CD8-positive, alpha-beta memory T cell (primary cell): ENCODE measurements around the gene NDUFA6. TPM values are rescaled to one million over a fixed set of nuclear protein-coding genes. Genes with fewer than 3 reads are reported as not detected.
"Not testable (repeated sequence)": the region's sequence is repeated elsewhere in the genome, so short reads cannot be mapped to it uniquely, and the experiment has no call there.

Experiments
- CTCF ChIA-PET: fragments of 350-600 bp; sonication (Branson Sonifier 250); formaldehyde crosslinking; loops from one replicate; lab custom pipeline; 2021; ENCODE audit warnings: antibody characterized with exemption; lab: Charles Lee
- POLR2A ChIA-PET: fragments of 350-600 bp; sonication (Branson Sonifier 250); formaldehyde crosslinking; loops from one replicate; lab custom pipeline; 2021; ENCODE audit warnings: antibody characterized with exemption; lab: Charles Lee
- DNase-seq, 5 donors: peaks; one replicate each; pipeline versions ENCODE4 v3.0.0 to v3.0.0-alpha.2; 2020 to 2022; ENCODE audit warnings: mixed read lengths in 1 of 5
- H3K27ac ChIP-seq: one replicate; pipeline ENCODE4 v1.7.0; 2013; ENCODE audit warnings: low read depth, mild to moderate bottlenecking, low read length, moderate library complexity
- H3K27me3 ChIP-seq: 2 replicates; pipeline ENCODE4 v1.7.0; 2013; ENCODE audit warnings: low read length, mild to moderate bottlenecking; ENCODE audit not compliant: insufficient read depth, poor library complexity, severe bottlenecking
- H3K36me3 ChIP-seq: 2 replicates; pipeline ENCODE4 v1.7.0; 2013; ENCODE audit warnings: mild to moderate bottlenecking, low read length, moderate library complexity; ENCODE audit not compliant: insufficient read depth
- H3K4me1 ChIP-seq: 2 replicates; pipeline ENCODE4 v1.7.0; 2013; ENCODE audit warnings: mild to moderate bottlenecking, low read length, moderate library complexity; ENCODE audit not compliant: insufficient read depth
- H3K4me3 ChIP-seq: 2 replicates; pipeline ENCODE4 v1.7.0; 2013; ENCODE audit warnings: mild to moderate bottlenecking, low read length
- H3K9me3 ChIP-seq: 2 replicates; pipeline ENCODE4 v1.7.0; 2013; ENCODE audit warnings: mild to moderate bottlenecking, low read length
- H3K27ac Mint-ChIP-seq, 8 donors: one replicate each; pipeline ENCODE4 v1.8.0; 2020 to 2021; ENCODE audit warnings: mixed read lengths in 8 of 8, mild to moderate bottlenecking in 6 of 8, inconsistent platforms in 3 of 8, moderate library complexity in 3 of 8
- H3K27me3 Mint-ChIP-seq, 2 donors: one replicate each; pipeline ENCODE4 v1.8.0; 2020 to 2021; ENCODE audit warnings: mixed read lengths in 2 of 2, mild to moderate bottlenecking in 1 of 2, moderate library complexity in 1 of 2
- H3K36me3 Mint-ChIP-seq, 3 donors: one replicate each; pipeline ENCODE4 v1.8.0; 2020 to 2021; ENCODE audit warnings: mixed read lengths in 3 of 3, inconsistent platforms in 1 of 3, mild to moderate bottlenecking in 1 of 3
- H3K4me1 Mint-ChIP-seq, 3 donors: one replicate each; pipeline ENCODE4 v1.8.0; 2020 to 2021; ENCODE audit warnings: mixed read lengths in 3 of 3, inconsistent platforms in 1 of 3, mild to moderate bottlenecking in 1 of 3
- H3K4me3 Mint-ChIP-seq, 7 donors: one replicate each; pipeline ENCODE4 v1.8.0; 2020 to 2021; ENCODE audit warnings: mixed read lengths in 7 of 7, mild to moderate bottlenecking in 6 of 7, moderate library complexity in 4 of 7, inconsistent platforms in 2 of 7
- H3K9me3 Mint-ChIP-seq, 5 donors: one replicate each; pipeline ENCODE4 v1.8.0; 2020 to 2022; ENCODE audit warnings: mixed read lengths in 5 of 5, mild to moderate bottlenecking in 3 of 5, moderate library complexity in 2 of 5, inconsistent platforms in 1 of 5
- polyA plus RNA-seq: library from polyadenylated mRNA; unstranded; fragments of 300-500 nt; fragmentation: Illumina TruSeq; gene quantifications from one replicate; pipeline ENCODE4 v1.2.3, GENCODE V29; 2021
- total RNA-seq, 2 experiments: library from RNA; stranded (reverse); gene quantifications; one replicate each; pipeline ENCODE4 v1.2.3, GENCODE V29; 2021

The NDUFA6 gene
- total and polyA plus RNA-seq, 3 experiments from 2014 or later, result 106 to 140 (median 126) TPM

GRCh38 chr22:42132457-42132856 lies 41.9 kb upstream of the NDUFA6 start:
- Histone ChIP-seq H3K4me1 (no peaks in the 10 kb centered on the region), H3K27ac (no peak overlapping the region), H3K27me3 (no peaks in the 10 kb centered on the region), H3K36me3 (no peaks in the 10 kb centered on the region), H3K4me3 (no peak overlapping the region), H3K9me3 (no peaks in the 10 kb centered on the region)
- no peak overlapping the region for H3K4me3 Mint-ChIP-seq
- POLR2A ChIA-PET, result no interaction called here
- DNase-seq, result no peak
- no peaks in the 10 kb centered on the region for H3K4me1 Mint-ChIP-seq
- no peak overlapping the region for H3K27ac Mint-ChIP-seq
- H3K36me3 Mint-ChIP-seq, result no peaks in the 10 kb centered on the region
- CTCF ChIA-PET, result no interaction called here
- H3K9me3 Mint-ChIP-seq, result no peaks in the 10 kb centered on the region
- H3K27me3 Mint-ChIP-seq, result no peaks in the 10 kb centered on the region

DNA sequence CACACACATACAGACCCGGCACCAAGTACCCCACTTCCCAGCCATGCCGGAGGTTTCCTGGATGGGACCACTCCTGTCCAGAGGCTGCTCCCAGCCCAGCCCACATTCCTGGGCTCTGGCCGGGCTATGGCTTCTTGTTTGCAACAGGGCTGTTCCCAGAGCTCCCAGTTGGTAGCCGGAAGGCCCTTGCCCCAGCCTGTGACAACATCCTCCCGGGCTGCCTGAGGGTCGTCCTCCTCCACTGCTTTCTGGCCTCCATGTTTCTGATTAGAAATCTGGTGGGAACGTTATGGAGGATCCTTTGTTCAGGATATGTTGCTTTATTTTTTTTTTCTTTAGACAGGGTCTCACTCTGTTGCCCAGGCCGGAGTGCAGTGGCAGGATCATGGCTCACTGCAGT lies 41.0 kb upstream of the NDUFA6 start:
- Histone ChIP-seq H3K9me3 (no peaks in the 10 kb centered on the region), H3K27ac (no peak overlapping the region), H3K27me3 (no peaks in the 10 kb centered on the region), H3K4me1 (no peaks in the 10 kb centered on the region), H3K36me3 (no peaks in the 10 kb centered on the region), H3K4me3 (no peak overlapping the region)
- no peak for DNase-seq
- Mint-ChIP-seq H3K27me3 (no peaks in the 10 kb centered on the region), H3K9me3 (no peaks in the 10 kb centered on the region), H3K4me1 (no peaks in the 10 kb centered on the region), H3K27ac (peak overlapping the region in 1 of 8 donors; percentile 10), H3K36me3 (no peaks in the 10 kb centered on the region), H3K4me3 (no peak overlapping the region)
- CTCF ChIA-PET, result no interaction called here
- POLR2A ChIA-PET, result no interaction called here

GRCh38 chr22:42130639-42131431 lies 40.3 kb upstream of the NDUFA6 start, which contains the start of gene CYP2D6:
CYP2D6 (minus strand) TSS chr22:42130810; CDS start chr22:42130791, 19 bp downstream.
- POLR2A ChIA-PET, H3K4me3 Mint-ChIP-seq, H3K4me1 Mint-ChIP-seq, H3K27ac ChIP-seq, DNase-seq, H3K9me3 ChIP-seq, H3K9me3 Mint-ChIP-seq, H3K4me3 ChIP-seq, H3K36me3 Mint-ChIP-seq, H3K27me3 Mint-ChIP-seq, CTCF ChIA-PET, H3K27me3 ChIP-seq, H3K36me3 ChIP-seq, H3K4me1 ChIP-seq: not testable (repeated sequence)
- peak within 1 kb of the TSS in 1 of 8 donors; percentile 10 for H3K27ac Mint-ChIP-seq

DNA sequence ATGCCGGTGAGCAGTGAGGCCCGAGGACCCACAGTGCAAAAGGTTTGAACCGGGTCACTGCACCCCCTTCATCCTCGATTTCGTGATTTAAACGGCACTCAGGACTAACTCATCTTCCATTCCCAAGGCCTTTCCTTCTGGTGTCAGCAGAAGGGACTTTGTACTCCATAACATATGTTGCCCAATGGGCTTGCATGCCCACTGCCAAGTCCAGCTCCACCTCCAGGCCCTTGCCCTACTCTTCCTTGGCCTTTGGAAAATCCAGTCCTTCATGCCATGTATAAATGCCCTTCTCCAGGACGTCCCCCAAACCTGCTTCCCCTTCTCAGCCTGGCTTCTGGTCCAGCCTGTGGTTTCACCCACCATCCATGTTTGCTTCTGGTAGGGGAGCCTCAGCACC lies 39.6 kb upstream of the NDUFA6 start:
- H3K36me3 Mint-ChIP-seq, H3K27ac ChIP-seq, H3K9me3 ChIP-seq, H3K4me1 ChIP-seq, POLR2A ChIA-PET, H3K27me3 ChIP-seq, H3K27me3 Mint-ChIP-seq, DNase-seq, H3K4me1 Mint-ChIP-seq, H3K9me3 Mint-ChIP-seq, H3K36me3 ChIP-seq, H3K4me3 ChIP-seq, CTCF ChIA-PET, H3K27ac Mint-ChIP-seq, H3K4me3 Mint-ChIP-seq: not testable (repeated sequence)

DNA sequence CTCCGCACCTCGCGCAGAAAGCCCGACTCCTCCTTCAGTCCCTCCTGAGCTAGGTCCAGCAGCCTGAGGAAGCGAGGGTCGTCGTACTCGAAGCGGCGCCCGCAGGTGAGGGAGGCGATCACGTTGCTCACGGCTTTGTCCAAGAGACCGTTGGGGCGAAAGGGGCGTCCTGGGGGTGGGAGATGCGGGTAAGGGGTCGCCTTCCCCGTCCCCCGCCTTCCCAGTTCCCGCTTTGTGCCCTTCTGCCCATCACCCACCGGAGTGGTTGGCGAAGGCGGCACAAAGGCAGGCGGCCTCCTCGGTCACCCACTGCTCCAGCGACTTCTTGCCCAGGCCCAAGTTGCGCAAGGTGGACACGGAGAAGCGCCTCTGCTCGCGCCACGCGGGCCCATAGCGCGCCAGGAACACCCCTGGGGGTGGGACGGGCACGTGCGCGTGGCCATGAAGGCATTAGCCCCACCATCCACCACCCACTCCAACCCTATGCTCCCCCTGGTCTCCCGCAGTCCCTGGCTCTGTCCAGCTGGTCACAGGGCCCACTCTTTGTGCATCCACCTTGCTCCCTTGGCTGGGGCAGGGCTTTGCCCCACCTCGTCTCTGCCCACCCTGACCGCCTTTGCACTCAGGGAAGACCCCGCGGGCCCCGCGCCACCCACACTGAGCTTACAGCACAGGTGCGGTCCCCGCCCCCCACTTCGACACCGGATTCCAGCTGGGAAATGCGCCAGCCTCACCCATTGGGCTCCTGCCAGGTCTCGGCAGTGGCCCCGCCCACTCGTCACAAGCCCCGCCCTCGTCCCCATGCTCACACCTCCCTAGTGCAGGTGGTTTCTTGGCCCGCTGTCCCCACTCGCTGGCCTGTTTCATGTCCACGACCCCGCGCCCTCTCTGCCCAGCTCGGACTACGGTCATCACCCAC lies 38.5 kb upstream of the NDUFA6 start:
- H3K9me3 ChIP-seq, H3K4me3 Mint-ChIP-seq, H3K36me3 ChIP-seq, H3K4me3 ChIP-seq, H3K27me3 Mint-ChIP-seq, CTCF ChIA-PET, H3K36me3 Mint-ChIP-seq, H3K4me1 ChIP-seq, H3K9me3 Mint-ChIP-seq, DNase-seq, H3K27ac ChIP-seq, H3K27me3 ChIP-seq, H3K27ac Mint-ChIP-seq, H3K4me1 Mint-ChIP-seq: not testable (repeated sequence)
- POLR2A ChIA-PET, result interaction anchor here (0.5 kb wide), 1 partner anchor 67 kb away, joined by 4 read pairs; no protein-coding TSS in a partner anchor

- CTCF ChIA-PET, H3K36me3 ChIP-seq, H3K9me3 ChIP-seq, H3K27me3 ChIP-seq, POLR2A ChIA-PET, H3K4me3 ChIP-seq, H3K4me1 Mint-ChIP-seq, H3K27ac ChIP-seq, H3K9me3 Mint-ChIP-seq, H3K36me3 Mint-ChIP-seq, H3K4me3 Mint-ChIP-seq, H3K27me3 Mint-ChIP-seq, DNase-seq, H3K4me1 ChIP-seq: not testable (repeated sequence)
- H3K27ac Mint-ChIP-seq, result peak overlapping the region in 1 of 8 donors; percentile 63
Measured at GRCh38 chr22:42128007-42128406, 37.4 kb upstream of the NDUFA6 start.

GRCh38 chr22:42127606-42128005 lies 37.0 kb upstream of the NDUFA6 start:
- no peak overlapping the region for H3K27ac ChIP-seq
- Mint-ChIP-seq H3K9me3 (no peaks in the 10 kb centered on the region), H3K4me3 (no peak overlapping the region), H3K27me3 (no peaks in the 10 kb centered on the region), H3K36me3 (peaks cover 0 to 4% (median 0%) of the 10 kb centered on the region in 3 donors), H3K4me1 (peaks cover 0 to under 1% (median 0%) of the 10 kb centered on the region in 3 donors), H3K27ac (peak overlapping the region in 1 of 8 donors; percentile 63)
- no peaks in the 10 kb centered on the region for H3K4me1 ChIP-seq
- H3K36me3 ChIP-seq, result no peaks in the 10 kb centered on the region
- no peaks in the 10 kb centered on the region for H3K9me3 ChIP-seq
- H3K4me3 ChIP-seq, result no peak overlapping the region
- H3K27me3 ChIP-seq, result no peaks in the 10 kb centered on the region
- ChIA-PET CTCF (no interaction called here), POLR2A (no interaction called here)
- no peak for DNase-seq

DNA sequence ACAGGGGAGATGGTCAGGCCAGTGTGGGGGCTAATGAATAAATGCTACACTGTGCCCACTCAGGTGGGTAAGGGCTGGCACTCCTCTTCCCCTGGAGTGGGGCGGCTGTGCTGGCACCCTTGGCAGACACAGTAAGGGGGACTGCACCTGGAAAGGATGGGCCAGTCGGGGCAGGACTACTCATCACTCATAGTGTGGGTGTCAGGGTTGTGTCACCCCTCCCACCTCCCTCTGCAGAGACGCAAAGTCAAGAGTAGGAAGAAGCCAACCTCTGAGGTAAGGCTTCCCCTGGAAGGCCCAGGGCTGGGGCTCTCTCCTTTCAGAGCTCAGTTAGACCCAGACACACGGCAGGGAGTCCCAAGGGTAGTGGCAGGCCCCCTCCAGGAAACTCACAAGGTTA lies 33.0 kb upstream of the NDUFA6 start:
- POLR2A ChIA-PET, H3K27me3 ChIP-seq, H3K27ac Mint-ChIP-seq, H3K36me3 ChIP-seq, H3K4me3 ChIP-seq, H3K9me3 ChIP-seq, H3K36me3 Mint-ChIP-seq, H3K27ac ChIP-seq, H3K4me3 Mint-ChIP-seq, H3K9me3 Mint-ChIP-seq, DNase-seq, CTCF ChIA-PET, H3K27me3 Mint-ChIP-seq: not testable (repeated sequence)
- peaks cover 22% of the 10 kb centered on the region for H3K4me1 ChIP-seq
- peaks cover 30 to 41% (median 37%) of the 10 kb centered on the region in 3 donors for H3K4me1 Mint-ChIP-seq
